Fibroblast of lung (primary cell): ENCODE data around the gene COX7A2L. TPM values are rescaled to one million over a fixed set of nuclear protein-coding genes. Genes with fewer than 3 reads are reported as not detected.

Experiments
- DNase-seq, 2 donors: peaks; one replicate each; pipeline versions ENCODE4 v3.0.0 to v3.0.0-alpha.2; 2010; ENCODE audit warnings: low read depth in 2 of 2
- H2AFZ ChIP-seq: 2 replicates; pipeline ENCODE4 v1.5.1; 2012; ENCODE audit warnings: low read length, control low read depth, inconsistent platforms
- H3K27ac ChIP-seq: 2 replicates; pipeline ENCODE4 v1.5.1; 2011; ENCODE audit warnings: low read length, control low read depth; ENCODE audit not compliant: insufficient read depth
- H3K27me3 ChIP-seq: 2 replicates; pipeline ENCODE4 v1.5.1; 2011; ENCODE audit warnings: mild to moderate bottlenecking, low read length; ENCODE audit not compliant: control insufficient read depth, insufficient read depth
- H3K36me3 ChIP-seq: 2 replicates; pipeline ENCODE4 v1.5.1; 2011; ENCODE audit warnings: low read length; ENCODE audit not compliant: control insufficient read depth, insufficient read depth
- H3K4me1 ChIP-seq: 2 replicates; pipeline ENCODE4 v1.5.1; 2011; ENCODE audit warnings: low read length; ENCODE audit not compliant: control insufficient read depth, insufficient read depth; ENCODE audit errors: extremely low read depth
- H3K4me2 ChIP-seq: 2 replicates; pipeline ENCODE4 v1.5.1; 2011; ENCODE audit warnings: low read length, control low read depth; ENCODE audit not compliant: insufficient read depth; ENCODE audit errors: extremely low read depth
- H3K4me3 ChIP-seq, 4 experiments: fragments of 200-600 bp in 1 of 4; sonication (generic) in 1 of 4; replicated peaks in 1 of 4; 2 replicates each; pipeline ENCODE4 v1.5.1; 2011 to 2016; ENCODE audit warnings: low read length in 4 of 4, low read depth in 3 of 4, mild to moderate bottlenecking in 3 of 4, control low read depth in 2 of 4, inconsistent platforms in 1 of 4, mixed read lengths in 1 of 4; ENCODE audit not compliant: insufficient read depth in 1 of 4; ENCODE audit errors: control extremely low read depth in 1 of 4
- H3K79me2 ChIP-seq: 2 replicates; pipeline ENCODE4 v1.5.1; 2012; ENCODE audit warnings: mild to moderate bottlenecking, low read length, inconsistent platforms; ENCODE audit not compliant: control insufficient read depth, insufficient read depth
- H3K9ac ChIP-seq: 2 replicates; pipeline ENCODE4 v1.5.1; 2011; ENCODE audit warnings: mild to moderate bottlenecking, low read length, control low read depth; ENCODE audit not compliant: insufficient read depth
- H3K9me3 ChIP-seq: 2 replicates; pipeline ENCODE4 v1.5.1; 2012; ENCODE audit warnings: low read depth, low read length; ENCODE audit not compliant: control insufficient read depth, insufficient read depth
- H4K20me1 ChIP-seq: 2 replicates; pipeline ENCODE4 v1.5.1; 2011; ENCODE audit warnings: low read length; ENCODE audit not compliant: control insufficient read depth, insufficient read depth; ENCODE audit errors: extremely low read depth
- CTCF ChIP-seq, 2 donors: IDR thresholded peaks in 1 of 2; conservative IDR thresholded peaks in 1 of 2; 1 replicate in 1 of 2; 2 replicates in 1 of 2; pipeline ENCODE4 v1.5.1; 2011 to 2012; ENCODE audit warnings: low read length in 2 of 2, control low read depth in 1 of 2, inconsistent platforms in 1 of 2, low read depth in 1 of 2, mild to moderate bottlenecking in 1 of 2
- EZH2 ChIP-seq: IDR thresholded peaks from 2 replicates; pipeline ENCODE4 v1.5.1; 2012; ENCODE audit warnings: low read length, control low read depth, mild to moderate bottlenecking; ENCODE audit errors: missing control alignments
- polyA plus RNA-seq, 2 donors: library from polyadenylated mRNA; depleted of rRNA in 1 of 2; stranded (reverse) in 1 of 2; unstranded in 1 of 2; fragments of >200 nt; gene quantifications; 2 replicates each; pipeline ENCODE4 v1.2.1, GENCODE V29; 2011 to 2012; ENCODE audit warnings: missing spikeins in 1 of 2
- total RNA-seq: library from RNA; depleted of rRNA; stranded (reverse); fragments of >200 nt; gene quantifications from 2 replicates; pipeline ENCODE4 v1.2.1, GENCODE V29; 2014

COX7A2L gene
- total and polyA plus RNA-seq, 2 donors (not counting 1 experiment from before 2014, with no cell fraction given) = 180 to 239 TPM

GRCh38 chr2:42340045-42340937 is 20.7 kb downstream of the COX7A2L start:
- H3K4me1 ChIP-seq = peaks cover 14% of the 10 kb centered on the region
- no peak overlapping the region for H3K9ac ChIP-seq
- no peak for DNase-seq
- H3K27me3 ChIP-seq = no peaks in the 10 kb centered on the region
- no peak overlapping the region for H2AFZ ChIP-seq
- peaks cover 8% of the 10 kb centered on the region for H3K36me3 ChIP-seq
- no peaks in the 10 kb centered on the region for H4K20me1 ChIP-seq
- no peaks in the 10 kb centered on the region for H3K9me3 ChIP-seq
- H3K4me2 ChIP-seq = no peak overlapping the region
- no peak for TF ChIP-seq CTCF (conservative IDR thresholded peaks at IDR 0.05 in 1 of 2, IDR thresholded peaks at IDR 0.05 in 1 of 2; ENCODE audit: low read depth in 1 of 2, low read length in 2 of 2)
- no peak for TF ChIP-seq EZH2
- no peak overlapping the region for H3K4me3 ChIP-seq
- H3K79me2 ChIP-seq = peaks cover 12% of the 10 kb centered on the region
- no peak overlapping the region for H3K27ac ChIP-seq

GRCh38 chr2:42339191-42339912 is 21.7 kb downstream of the COX7A2L start:
- Histone ChIP-seq H3K4me3 (no peak overlapping the region), H3K27ac (no peak overlapping the region), H3K4me2 (no peak overlapping the region), H3K9ac (no peak overlapping the region), H4K20me1 (no peaks in the 10 kb centered on the region), H3K79me2 (peaks cover 12% of the 10 kb centered on the region), H3K4me1 (peaks cover 14% of the 10 kb centered on the region), H3K27me3 (no peaks in the 10 kb centered on the region), H3K9me3 (no peaks in the 10 kb centered on the region), H2AFZ (no peak overlapping the region), H3K36me3 (peaks cover 11% of the 10 kb centered on the region)
- TF ChIP-seq CTCF (conservative IDR thresholded peaks at IDR 0.05 in 1 of 2, IDR thresholded peaks at IDR 0.05 in 1 of 2; ENCODE audit: low read depth in 1 of 2, low read length in 2 of 2) = no peak
- no peak for TF ChIP-seq EZH2
- DNase-seq = no peak

- Histone ChIP-seq H3K4me1 (peaks cover 14% of the 10 kb centered on the region), H3K27me3 (no peaks in the 10 kb centered on the region), H4K20me1 (no peaks in the 10 kb centered on the region), H3K36me3 (peaks cover 12% of the 10 kb centered on the region), H3K4me2 (no peak overlapping the region), H2AFZ (no peak overlapping the region), H3K4me3 (no peak overlapping the region), H3K27ac (no peak overlapping the region), H3K79me2 (peaks cover 12% of the 10 kb centered on the region), H3K9ac (no peak overlapping the region), H3K9me3 (no peaks in the 10 kb centered on the region)
- DNase-seq = no peak
- TF ChIP-seq EZH2 (no peak), CTCF (conservative IDR thresholded peaks at IDR 0.05 in 1 of 2, IDR thresholded peaks at IDR 0.05 in 1 of 2; ENCODE audit: low read depth in 1 of 2, low read length in 2 of 2) (no peak)
Measured at GRCh38 chr2:42338567-42339190, 22.3 kb downstream of the COX7A2L start.
